Measurements from ENCODE around the gene MCEE.

The MCEE gene

GRCh38 chr2:71074893-71075395 lies 55.1 kb downstream of the MCEE start:
- DNase-seq, result no peak

GRCh38 chr2:71073475-71073874 lies 56.6 kb downstream of the MCEE start:
- DNase-seq, result no peak

GRCh38 chr2:71072492-71072891 lies 57.5 kb downstream of the MCEE start:
- DNase-seq, result no peak

GRCh38 chr2:71071681-71072398 lies 58.2 kb downstream of the MCEE start:
- DNase-seq, result peak; percentile 99

GRCh38 chr2:71070294-71071093 lies 59.5 kb downstream of the MCEE start:
- peak; percentile 47 for DNase-seq

- DNase-seq, result no peak
Observed at GRCh38 chr2:71069376-71069775, 60.7 kb downstream of the MCEE start.

- DNase-seq, result peak; percentile 91
Observed at GRCh38 chr2:71068218-71069035, 61.6 kb downstream of the MCEE start, which contains the start of gene NAGK. Gene NAGK (plus strand): TSS chr2:71068648. CDS start chr2:71068684, 36 bp downstream.

GRCh38 chr2:71067567-71068217 lies 62.3 kb downstream of the MCEE start:
- no peak for DNase-seq

GRCh38 chr2:71066856-71067255 lies 63.2 kb downstream of the MCEE start:
- DNase-seq, result no peak

- DNase-seq, result peak; percentile 99
Observed at GRCh38 chr2:71064754-71065621, 65.0 kb downstream of the MCEE start.

- DNase-seq, result peak; percentile 24
Observed at GRCh38 chr2:71064110-71064611, 65.9 kb downstream of the MCEE start.

- peak; percentile 8 for DNase-seq
Observed at GRCh38 chr2:71063216-71063615, 66.8 kb downstream of the MCEE start.

GRCh38 chr2:71060871-71061270 lies 69.2 kb downstream of the MCEE start:
- DNase-seq, result no peak

GRCh38 chr2:71060211-71060610 lies 69.8 kb downstream of the MCEE start:
- no peak for DNase-seq

All from MV-4-11 (cell line).